GDM1 (cell line): ENCODE results near the gene MRNIP.
"Not testable (repeated sequence)": the region's sequence is repeated elsewhere in the genome, so short reads cannot be mapped to it uniquely, and the experiment has no call there.

Experiments
- DNase-seq: peaks from one replicate; lab custom pipeline; 2025; lab: John Stamatoyannopoulos, UW

Gene MRNIP

DNA sequence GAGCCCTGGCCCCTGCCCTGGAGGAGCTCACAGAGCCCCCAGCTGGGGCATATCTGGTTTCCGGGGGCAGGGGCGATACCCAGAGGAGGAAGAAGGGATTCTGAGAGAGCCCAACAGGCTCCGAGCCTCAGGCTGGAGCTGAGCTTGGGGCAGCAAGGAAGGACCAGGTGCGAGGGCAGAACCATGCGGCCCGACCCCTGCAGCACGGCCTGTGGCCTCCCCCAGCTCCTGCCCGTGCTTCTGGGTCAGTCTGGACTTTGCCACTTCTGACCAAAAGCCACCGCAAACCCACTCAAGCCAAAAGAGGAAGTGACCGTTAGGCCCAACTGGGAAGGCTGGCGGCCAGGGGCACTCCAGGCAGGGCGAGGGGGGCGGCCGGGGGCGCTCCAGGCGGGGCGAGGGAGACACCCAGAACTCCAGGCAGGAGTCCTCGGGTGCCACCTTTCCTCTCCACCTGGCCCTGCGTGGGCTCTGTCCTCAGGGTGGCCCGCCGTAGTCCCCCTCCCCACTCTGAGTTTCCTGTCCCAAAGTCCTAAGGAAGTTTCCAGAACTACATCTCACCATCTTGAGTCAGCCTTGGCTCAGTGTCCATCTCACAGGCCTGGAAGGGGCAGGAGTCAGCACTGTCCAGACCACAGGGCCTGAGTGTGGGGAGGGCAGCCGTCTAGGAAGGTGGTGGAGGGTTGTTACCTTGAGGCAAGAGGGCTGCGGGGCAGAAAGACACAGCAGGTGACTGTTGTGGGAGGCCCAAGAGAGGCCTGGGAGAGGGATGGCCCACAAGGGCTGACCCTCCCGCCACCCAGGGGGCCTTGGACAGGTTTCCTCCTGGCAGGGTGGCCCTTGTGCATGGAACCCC, 65.8 kb downstream of the MRNIP start:
- DNase-seq: no peak

DNA sequence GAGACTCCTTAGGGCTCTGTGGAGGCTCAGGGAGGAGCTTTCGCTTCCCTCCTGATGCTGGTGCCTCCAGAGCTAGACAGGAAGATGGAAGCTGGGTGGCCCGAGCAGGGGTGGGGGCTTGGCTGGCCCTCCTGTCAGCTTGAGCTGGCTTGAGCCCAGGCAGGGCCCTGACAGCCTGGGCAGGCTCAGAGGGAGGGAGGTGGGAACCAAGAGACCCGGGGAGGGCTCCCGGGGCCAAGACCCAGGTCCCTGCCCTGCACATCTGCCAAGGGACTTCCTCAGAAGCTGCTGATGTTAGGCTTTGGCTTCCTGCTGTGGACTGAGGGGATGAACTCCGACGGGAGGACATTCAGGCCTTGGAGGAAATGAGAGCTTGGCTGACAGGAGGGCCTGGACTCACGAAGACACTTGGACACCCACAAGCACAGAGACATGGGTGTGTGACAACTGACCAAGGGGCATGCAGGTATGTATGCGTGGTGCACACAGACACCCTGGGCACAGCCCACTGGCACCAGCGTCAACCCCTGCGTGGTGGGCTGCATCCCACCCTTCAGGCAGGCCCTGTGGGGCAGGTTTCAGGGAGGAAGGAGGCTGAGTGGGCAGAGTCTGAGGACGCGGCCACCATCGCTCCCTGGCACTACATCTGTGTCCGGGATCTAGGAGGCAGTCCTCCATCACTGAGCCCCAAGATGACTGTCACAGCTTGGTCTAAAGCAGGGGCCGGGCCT, 66.6 kb downstream of the MRNIP start:
- DNase-seq: no peak

DNA sequence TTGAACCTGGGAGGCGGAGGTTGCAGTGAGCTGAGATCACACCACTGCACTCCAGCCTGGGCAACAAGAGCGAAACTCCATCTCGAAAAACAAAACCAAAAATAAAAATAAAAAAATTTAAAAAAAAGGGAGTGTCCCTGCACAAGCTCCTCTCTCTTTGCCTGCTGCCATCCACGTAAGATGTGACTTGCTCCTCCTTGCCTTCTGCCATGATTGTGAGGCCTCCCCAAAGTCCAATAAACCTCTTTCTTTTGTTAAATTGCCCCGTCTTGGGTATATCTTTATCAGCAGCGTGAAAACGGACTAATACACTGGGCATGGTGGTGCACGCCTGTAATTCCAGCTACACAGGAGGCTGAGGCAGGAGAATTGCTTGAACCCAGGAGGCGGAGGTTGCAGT, 69.3 kb downstream of the MRNIP start:
- not testable (repeated sequence) for DNase-seq

DNA sequence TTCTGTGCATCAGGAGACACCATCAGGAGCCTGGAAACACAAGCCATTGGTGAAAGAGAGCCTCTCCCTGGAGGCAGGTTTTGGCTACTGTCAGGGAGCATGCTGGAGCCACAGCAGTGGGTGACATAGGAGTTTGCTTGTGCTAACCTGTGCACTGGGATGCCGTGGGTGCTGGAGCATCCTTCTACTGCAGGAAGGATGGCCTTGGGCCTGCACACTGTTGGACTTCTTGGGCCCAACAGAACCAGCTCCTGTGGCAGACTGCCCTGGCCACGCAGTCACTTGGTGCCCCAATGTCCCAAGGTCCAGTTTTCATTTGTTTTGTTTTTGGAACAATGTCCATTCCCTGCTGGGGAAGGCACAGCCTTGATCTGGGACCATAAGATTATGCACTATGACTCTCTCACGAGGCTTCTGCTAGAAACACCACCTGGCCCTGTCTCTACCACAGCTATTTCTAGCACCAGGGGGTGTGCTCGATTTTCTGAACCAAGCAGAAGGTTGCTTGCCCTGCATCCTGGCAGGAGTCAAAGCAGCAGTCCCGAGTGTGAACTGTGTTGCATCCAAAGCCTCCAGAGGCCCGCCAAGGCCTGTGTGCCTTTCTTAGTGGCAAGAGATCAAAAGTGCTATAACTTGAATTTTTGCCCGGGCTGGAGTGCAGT, 70.3 kb downstream of the MRNIP start:
- DNase-seq: no peak
